IPS-20b (cell line): ENCODE measurements around the gene COL9A2.

Experiments
- H3K27ac ChIP-seq: one replicate; pipeline ENCODE4 v1.5.1; 2013; ENCODE audit warnings: low read length
- H3K27me3 ChIP-seq: 2 replicates; pipeline ENCODE4 v1.6.1; 2013; ENCODE audit warnings: mild to moderate bottlenecking, low read length, inconsistent platforms; ENCODE audit not compliant: insufficient read depth
- H3K36me3 ChIP-seq: 2 replicates; pipeline ENCODE4 v1.6.1; 2013; ENCODE audit warnings: low read depth, mild to moderate bottlenecking, inconsistent platforms, low read length, moderate library complexity; ENCODE audit not compliant: insufficient read depth
- H3K4me1 ChIP-seq: 2 replicates; pipeline ENCODE4 v1.6.1; 2013; ENCODE audit warnings: mild to moderate bottlenecking, control low read depth, inconsistent platforms, low read length, moderate library complexity; ENCODE audit not compliant: insufficient read depth
- H3K4me3 ChIP-seq: 2 replicates; pipeline ENCODE4 v1.5.1; 2013; ENCODE audit warnings: mild to moderate bottlenecking, low read length, inconsistent platforms
- H3K9ac ChIP-seq: 2 replicates; pipeline ENCODE4 v1.6.1; 2013; ENCODE audit warnings: low read depth, mild to moderate bottlenecking, inconsistent platforms, low read length, moderate library complexity
- H3K9me3 ChIP-seq: 2 replicates; pipeline ENCODE4 v1.6.1; 2013; ENCODE audit warnings: mild to moderate bottlenecking, low read depth, low read length, inconsistent platforms; ENCODE audit not compliant: insufficient read depth

Gene COL9A2

DNA sequence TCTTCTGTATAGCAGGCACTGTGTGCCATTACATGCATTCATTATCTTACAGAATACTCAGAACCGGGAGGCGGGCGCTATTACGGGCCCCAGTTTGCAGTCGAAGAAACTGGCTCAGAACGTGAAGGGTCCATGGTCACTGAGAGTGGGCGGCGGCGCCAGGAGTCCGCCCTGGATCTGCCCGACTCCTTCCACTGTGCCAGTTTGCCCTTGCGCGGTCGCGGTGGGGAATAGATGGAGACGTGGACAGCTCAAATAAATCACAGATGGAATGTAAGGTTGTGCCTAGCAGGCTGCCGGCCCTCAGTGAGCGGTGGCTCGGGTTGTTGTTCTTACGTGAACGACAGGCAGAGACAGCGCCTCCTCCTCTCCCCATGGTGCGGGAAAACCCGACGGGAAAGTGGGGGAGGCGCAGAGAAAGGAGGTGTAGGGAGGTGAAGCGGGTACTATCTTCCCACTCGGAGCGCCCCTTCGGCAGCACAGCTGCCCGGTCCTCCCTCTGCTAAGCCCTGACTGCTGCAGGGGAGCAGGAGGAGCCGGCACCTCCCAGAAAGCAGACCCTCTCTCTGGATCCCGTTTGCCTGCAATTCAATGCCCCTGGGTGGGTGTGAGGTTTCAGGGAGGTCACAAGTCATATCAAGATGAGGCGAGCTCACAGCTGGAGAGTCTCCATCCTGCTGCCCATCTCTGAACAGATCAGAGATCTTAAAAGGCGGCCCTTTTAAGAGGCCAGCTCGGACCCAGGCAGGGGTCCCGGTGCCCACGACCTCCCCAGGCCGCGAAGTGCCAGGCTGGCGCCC lies 1.1 kb downstream of the COL9A2 start:
- H3K27me3 ChIP-seq = peaks cover 64% of the 10 kb centered on the region
- H3K27ac ChIP-seq = no peak overlapping the region
- peak overlapping the region; percentile 31; the same call in 1 of the 2 replicates for H3K9ac ChIP-seq
- no peaks in the 10 kb centered on the region for H3K9me3 ChIP-seq
- peak overlapping the region; percentile 67 for H3K4me3 ChIP-seq
- H3K4me1 ChIP-seq = peaks cover 9% of the 10 kb centered on the region; the same call in 1 of the 2 replicates
- no peaks in the 10 kb centered on the region for H3K36me3 ChIP-seq

DNA sequence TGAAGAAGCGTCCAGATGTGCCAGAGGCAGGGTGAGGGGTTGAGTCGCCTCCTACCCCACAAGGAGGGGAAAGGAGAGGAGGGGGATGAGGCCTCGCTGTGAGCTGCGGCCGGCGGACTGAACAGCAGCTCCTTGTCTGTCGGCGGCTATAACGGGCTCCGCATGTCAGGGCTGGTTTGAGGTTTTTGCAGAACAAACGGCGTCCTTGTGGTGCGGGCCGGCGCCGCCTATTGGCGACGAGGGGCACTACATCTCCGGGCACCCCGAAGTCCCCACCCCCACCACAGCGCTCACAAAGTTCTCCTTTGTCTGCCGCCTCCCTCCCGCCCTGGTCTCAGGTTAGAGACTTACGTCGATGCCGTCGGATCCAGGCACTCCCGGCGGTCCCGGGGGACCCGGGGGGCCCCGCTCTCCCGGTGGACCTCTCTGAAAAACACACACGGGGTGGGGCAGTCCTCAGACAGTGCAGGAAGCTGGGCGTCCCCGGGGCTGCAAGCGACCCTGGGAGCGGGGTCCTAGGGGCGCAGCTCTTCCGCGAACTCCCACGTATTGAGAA lies 1.8 kb downstream of the COL9A2 start:
- H3K4me3 ChIP-seq = peak overlapping the region; percentile 67
- H3K36me3 ChIP-seq = no peaks in the 10 kb centered on the region
- peak overlapping the region; percentile 70; the same call in 1 of the 2 replicates for H3K9ac ChIP-seq
- no peak overlapping the region for H3K27ac ChIP-seq
- H3K27me3 ChIP-seq = peaks cover 64% of the 10 kb centered on the region
- H3K4me1 ChIP-seq = peaks cover 9% of the 10 kb centered on the region; the same call in 1 of the 2 replicates
- no peaks in the 10 kb centered on the region for H3K9me3 ChIP-seq

DNA sequence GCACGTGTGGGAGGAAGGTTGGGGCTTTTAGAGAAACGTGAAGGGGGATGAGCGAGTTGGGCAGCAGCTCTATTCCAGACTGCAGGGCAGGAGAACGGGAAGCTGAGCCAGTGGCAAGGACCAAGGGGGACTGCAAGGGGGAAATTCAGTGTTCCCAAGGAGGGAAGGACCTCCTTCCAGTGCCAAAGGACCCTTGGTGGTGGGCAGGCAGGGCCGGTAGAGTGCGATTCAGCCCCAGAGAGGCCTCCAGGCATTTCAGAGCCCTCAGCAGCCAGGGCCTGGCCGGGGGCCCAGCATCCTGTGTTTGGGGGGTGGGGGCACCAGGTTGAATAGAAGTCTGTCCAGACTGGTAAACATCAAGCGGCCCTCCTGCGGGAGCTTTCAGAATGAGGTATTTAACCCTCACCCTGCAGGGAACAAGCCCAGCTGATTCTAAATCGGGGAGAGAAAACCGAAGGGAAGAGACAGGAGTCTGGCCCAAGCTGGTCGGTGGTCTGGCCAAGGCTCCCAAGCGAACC lies 2.3 kb downstream of the COL9A2 start:
- no peak overlapping the region for H3K27ac ChIP-seq
- H3K4me3 ChIP-seq = peak overlapping the region; percentile 67
- H3K9me3 ChIP-seq = no peaks in the 10 kb centered on the region
- H3K27me3 ChIP-seq = peaks cover 64% of the 10 kb centered on the region
- H3K36me3 ChIP-seq = no peaks in the 10 kb centered on the region
- H3K4me1 ChIP-seq = peaks cover 9% of the 10 kb centered on the region; the same call in 1 of the 2 replicates
- peak overlapping the region; percentile 70; the same call in 1 of the 2 replicates for H3K9ac ChIP-seq

- Histone ChIP-seq H3K27me3 (peaks cover 60% of the 10 kb centered on the region), H3K9me3 (no peaks in the 10 kb centered on the region), H3K4me1 (peaks cover 9% of the 10 kb centered on the region; the same call in 1 of the 2 replicates), H3K27ac (no peak overlapping the region), H3K36me3 (no peaks in the 10 kb centered on the region), H3K4me3 (peak overlapping the region; percentile 67; the same call in 1 of the 2 replicates), H3K9ac (peak overlapping the region; percentile 70; the same call in 1 of the 2 replicates)
These were observed 2.9 kb downstream of the COL9A2 start for GRCh38 chr1:40313958-40314720.

DNA sequence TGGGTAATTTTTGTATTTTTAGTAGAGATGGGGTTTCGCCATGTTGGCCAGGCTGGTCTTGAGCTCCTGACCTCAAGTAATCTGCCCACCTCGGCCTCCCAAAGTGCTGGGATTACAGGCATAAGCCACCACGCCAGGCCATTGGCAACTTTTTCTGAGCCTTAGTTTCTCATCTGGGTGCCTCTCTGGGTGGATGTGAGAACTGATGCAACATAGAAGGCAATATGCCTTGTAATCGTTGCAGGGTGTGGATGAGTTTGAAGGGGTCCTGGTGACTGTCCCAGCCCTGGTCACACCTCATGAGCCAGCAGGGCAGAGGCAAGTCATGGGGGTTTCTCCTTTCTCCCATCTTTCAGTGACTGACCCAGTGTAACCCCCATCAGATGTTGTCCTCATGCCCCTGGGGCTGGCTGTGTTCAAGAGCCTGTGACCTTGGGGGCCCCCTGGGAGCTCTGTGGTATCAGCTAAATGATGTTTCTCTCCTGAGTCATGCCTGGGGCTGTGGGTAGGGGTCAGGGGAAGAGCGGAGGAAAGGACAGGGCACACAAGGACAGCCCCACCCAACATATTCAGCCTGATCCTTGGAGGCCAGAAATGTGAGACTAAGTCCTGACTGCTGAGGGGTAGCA lies 3.6 kb downstream of the COL9A2 start:
- peaks cover 9% of the 10 kb centered on the region; the same call in 1 of the 2 replicates for H3K4me1 ChIP-seq
- H3K9me3 ChIP-seq = no peaks in the 10 kb centered on the region
- H3K27ac ChIP-seq = no peak overlapping the region
- peaks cover 53% of the 10 kb centered on the region for H3K27me3 ChIP-seq
- H3K4me3 ChIP-seq = no peak overlapping the region
- H3K9ac ChIP-seq = no peak overlapping the region
- H3K36me3 ChIP-seq = no peaks in the 10 kb centered on the region

DNA sequence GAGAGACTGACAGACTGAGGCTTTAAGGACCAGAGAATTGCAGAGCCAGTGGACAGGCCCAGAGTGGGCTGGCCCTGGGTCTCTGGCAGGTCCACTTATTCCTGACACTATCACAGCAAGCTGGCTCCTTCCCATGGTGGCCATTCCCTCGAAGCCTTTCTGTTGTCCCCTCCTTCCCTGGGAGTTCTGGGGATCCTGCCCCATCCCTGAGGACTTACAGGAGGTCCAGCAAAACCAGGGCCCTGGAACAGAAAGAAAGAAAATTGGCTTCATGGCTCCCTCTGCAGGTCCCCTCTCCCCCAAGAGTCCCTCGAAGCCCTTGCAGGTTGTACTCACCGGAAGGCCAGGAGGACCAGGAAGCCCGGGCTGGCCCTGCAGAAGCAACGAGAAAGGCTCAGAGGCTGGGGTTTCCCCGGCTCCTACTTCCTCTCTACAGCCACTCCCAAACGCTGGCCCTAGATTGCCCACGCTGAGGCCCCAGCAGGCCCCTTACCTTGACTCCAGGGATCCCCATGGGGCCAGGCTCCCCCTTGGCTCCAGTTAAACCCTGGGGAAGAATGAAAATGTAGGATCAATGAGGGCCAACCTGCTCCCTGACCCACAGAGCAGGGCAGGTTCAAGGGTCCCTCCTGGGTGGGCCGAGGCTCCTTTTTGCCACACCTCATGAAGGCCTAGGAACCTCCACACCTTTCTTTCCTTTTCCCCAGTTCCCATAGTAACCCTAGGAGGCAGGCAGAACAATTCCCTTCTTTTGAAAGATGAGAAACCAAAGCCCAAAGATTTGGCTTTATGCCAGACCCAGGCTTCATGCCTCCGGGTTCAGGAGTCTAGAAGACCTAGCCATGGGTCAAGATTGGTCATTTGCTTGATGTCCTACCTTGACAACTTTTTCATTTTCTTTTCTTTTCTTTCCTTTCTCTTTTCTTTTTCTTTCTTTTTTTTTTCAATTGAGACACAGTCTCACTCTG lies 4.6 kb downstream of the COL9A2 start:
- Histone ChIP-seq H3K4me3 (no peak overlapping the region), H3K4me1 (peaks cover 9% of the 10 kb centered on the region; the same call in 1 of the 2 replicates), H3K27ac (no peak overlapping the region), H3K9ac (no peak overlapping the region), H3K27me3 (peaks cover 44% of the 10 kb centered on the region), H3K9me3 (no peaks in the 10 kb centered on the region), H3K36me3 (no peaks in the 10 kb centered on the region)

DNA sequence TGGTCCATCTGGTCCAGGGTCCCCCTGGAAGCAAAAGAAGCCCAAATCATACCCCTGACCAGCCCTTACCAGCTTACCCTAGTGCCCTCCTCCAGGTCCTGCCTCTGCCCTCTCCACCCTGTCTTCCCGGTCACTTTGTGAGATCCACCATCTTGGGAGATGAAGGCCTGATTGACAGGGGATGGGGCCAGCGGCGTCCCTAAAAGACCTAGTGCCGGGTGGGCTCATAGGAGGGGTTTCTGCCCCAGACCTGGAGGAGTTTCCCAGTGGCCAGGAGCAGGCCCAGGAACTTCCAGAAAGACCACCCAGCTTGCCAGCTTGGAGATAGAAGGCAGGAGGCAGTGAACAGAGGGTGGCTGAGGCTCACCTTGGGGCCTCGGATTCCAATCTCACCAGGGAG lies 5.4 kb downstream of the COL9A2 start:
- Histone ChIP-seq H3K27ac (no peak overlapping the region), H3K9me3 (no peaks in the 10 kb centered on the region), H3K4me1 (peaks cover 9% of the 10 kb centered on the region; the same call in 1 of the 2 replicates), H3K36me3 (no peaks in the 10 kb centered on the region), H3K4me3 (no peak overlapping the region), H3K9ac (no peak overlapping the region), H3K27me3 (peaks cover 35% of the 10 kb centered on the region)

DNA sequence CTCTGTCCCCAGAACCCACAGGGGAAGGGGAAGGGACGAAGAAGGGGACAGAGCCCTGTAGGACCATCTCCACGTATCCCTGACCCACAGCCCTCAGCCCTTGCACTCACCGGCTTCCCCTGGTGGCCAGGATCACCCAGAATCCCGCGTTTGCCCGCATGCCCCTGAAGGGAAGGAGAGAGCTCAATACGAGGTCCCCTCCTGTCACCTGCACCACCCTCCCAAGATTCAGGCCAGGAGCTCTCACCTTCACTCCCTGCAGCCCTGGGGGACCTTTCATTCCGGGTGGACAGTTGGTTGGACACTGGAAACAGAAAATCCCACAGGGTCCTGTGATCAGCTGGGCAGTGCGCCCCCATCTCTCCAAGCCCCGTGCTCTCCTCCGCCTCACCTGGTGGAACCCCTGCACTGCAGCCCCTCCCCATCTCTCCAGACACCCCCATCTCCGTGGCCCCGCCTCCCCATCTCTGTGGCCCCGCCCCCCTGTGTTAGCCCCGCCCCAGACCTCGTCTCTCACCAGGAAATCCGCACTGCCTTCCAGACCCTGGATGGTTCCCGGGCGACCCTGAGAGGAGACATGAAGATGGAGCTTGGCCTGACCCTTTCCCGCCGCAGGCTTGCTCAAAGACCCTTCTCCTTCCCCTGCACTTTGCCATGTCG lies 6.0 kb downstream of the COL9A2 start:
- Histone ChIP-seq H3K4me1 (peaks cover 9% of the 10 kb centered on the region; the same call in 1 of the 2 replicates), H3K27ac (no peak overlapping the region), H3K36me3 (no peaks in the 10 kb centered on the region), H3K27me3 (peaks cover 30% of the 10 kb centered on the region), H3K9me3 (no peaks in the 10 kb centered on the region), H3K4me3 (no peak overlapping the region), H3K9ac (no peak overlapping the region)

GRCh38 chr1:40310129-40310461 lies 7.0 kb downstream of the COL9A2 start:
- Histone ChIP-seq H3K4me3 (no peak overlapping the region), H3K4me1 (peaks cover 9% of the 10 kb centered on the region; the same call in 1 of the 2 replicates), H3K9me3 (no peaks in the 10 kb centered on the region), H3K27ac (no peak overlapping the region), H3K27me3 (peaks cover 19% of the 10 kb centered on the region), H3K36me3 (no peaks in the 10 kb centered on the region), H3K9ac (no peak overlapping the region)
